Body of pancreas (tissue), 4 donors: ENCODE measurements around the gene FADS3. TPM values are rescaled to one million over a fixed set of nuclear protein-coding genes. Genes with fewer than 3 reads are reported as not detected.
A peak's percentile ranks its signal among the peaks of the same experiment; 100 is the strongest.

Source experiments
- ATAC-seq: fragments of 150-250 bp; one replicate; pipeline ENCODE4 v1.9.1; 2016
- DNase-seq, 4 donors: peaks; one replicate each; pipeline ENCODE4 v3.0.0-alpha.2; 2019
- H3K27ac ChIP-seq, 4 donors: fragments of 200-600 bp; sonication (generic); 1 replicate in 3 of 4; 2 replicates in 1 of 4; pipeline versions ENCODE4 v1.5.1 to v1.6.1; 2016 to 2019; ENCODE audit warnings: mild to moderate bottlenecking in 1 of 4, mixed read lengths in 1 of 4, moderate library complexity in 1 of 4
- H3K27me3 ChIP-seq, 2 donors: fragments of 200-600 bp; sonication (generic); one replicate each; pipeline ENCODE4 v1.6.0; 2016; ENCODE audit warnings: mild to moderate bottlenecking in 1 of 2
- H3K36me3 ChIP-seq, 2 donors: fragments of 200-600 bp; sonication (generic); replicated peaks in 1 of 2; 2 replicates each; pipeline ENCODE4 v1.5.1; 2016; ENCODE audit warnings: low read depth in 2 of 2; ENCODE audit not compliant: insufficient read depth in 1 of 2
- H3K4me1 ChIP-seq: fragments of 200-600 bp; sonication (generic); one replicate; pipeline ENCODE4 v1.6.0; 2016
- H3K4me3 ChIP-seq, 2 donors: fragments of 200-600 bp; sonication (generic); 1 replicate in 1 of 2; 2 replicates in 1 of 2; pipeline ENCODE4 v1.5.1; 2016 to 2019
- H3K9me3 ChIP-seq, 3 donors: fragments of 200-600 bp; sonication (generic); 1 replicate in 2 of 3; 2 replicates in 1 of 3; pipeline ENCODE4 v1.5.1; 2016
- POLR2A ChIP-seq, 3 donors: fragments of 450-650 bp; IDR thresholded peaks; one replicate each; pipeline ENCODE4 v1.6.1; 2016; ENCODE audit warnings: antibody characterized with exemption in 3 of 3, mild to moderate bottlenecking in 2 of 3
- WGBS, 2 donors: methylation state at CpG; one replicate each; pipeline ENCODE4 v1.1.5; 2017; 5-methylcytosine and 5-hydroxymethylcytosine counted together
- intact Hi-C: fragments of 100-400 bp; cut with DNase I; formaldehyde crosslinking; loops from one replicate; pipeline ENCODE4 v1.15.1; 2023
- total RNA-seq, 2 donors: library from RNA; depleted of rRNA; stranded (reverse); fragments of >200 nt; gene quantifications; one replicate each; pipeline ENCODE4 v1.1.0, GENCODE V29; 2016
- TF ChIP-seq, protein P1 (sequence below), 7 experiments: fragments of 450-650 bp in 4 of 7; fragments of 200-600 bp in 3 of 7; sonication (generic) in 3 of 7; IDR thresholded peaks; one replicate each; pipeline ENCODE4 v1.5.1; 2016 to 2019; ENCODE audit warnings: antibody characterized with exemption in 7 of 7

The FADS3 gene
- total RNA-seq, 2 donors from 2014 or later, result 30.9 to 33.0 TPM

DNA sequence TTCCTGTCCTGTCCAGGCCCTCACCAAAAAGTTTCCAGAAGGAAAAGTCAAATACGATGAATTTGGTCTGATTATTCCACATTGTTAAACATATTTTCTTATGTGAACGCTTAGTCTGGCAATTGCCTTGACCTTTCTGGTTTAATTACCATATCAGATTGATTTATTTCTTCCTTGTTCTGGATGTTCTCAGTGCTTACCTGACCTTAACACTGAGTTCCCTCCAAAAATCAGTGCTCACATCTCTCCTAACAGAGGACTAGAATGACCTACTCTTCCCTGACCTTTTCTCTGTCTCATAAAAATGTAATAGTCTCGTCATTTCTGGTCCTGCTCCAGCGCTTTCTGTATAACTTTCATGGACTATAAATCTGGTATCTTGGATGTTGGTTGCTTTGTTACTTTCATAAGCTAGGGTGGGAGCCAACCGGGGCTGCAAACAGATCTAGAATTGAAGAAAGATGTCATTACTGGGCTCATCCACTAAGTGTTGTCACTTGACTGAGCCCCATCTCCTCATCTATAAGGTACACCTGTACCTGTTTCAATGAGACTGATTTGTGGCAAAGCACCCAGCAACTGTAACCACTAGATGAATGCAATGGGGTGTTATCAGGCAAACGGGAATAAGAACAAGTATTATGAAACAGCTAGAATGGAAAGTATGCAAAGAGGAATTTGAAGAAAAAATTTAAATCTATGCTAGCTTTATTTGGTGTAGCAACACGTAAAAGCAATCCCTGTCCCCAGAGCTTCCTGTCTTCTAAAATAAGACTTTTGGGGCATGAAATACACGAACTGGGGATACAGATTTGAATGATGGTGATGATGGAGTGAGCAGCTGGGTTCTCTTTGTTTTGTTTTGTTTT, 60.9 kb downstream of the FADS3 start:
- ATAC-seq (no peak), DNase-seq (no peak)
- Histone ChIP-seq H3K27me3 (peaks cover 0 to 5% of the 10 kb centered on the region in 2 donors), H3K27ac (no peak overlapping the region), H3K4me1 (peaks cover 26% of the 10 kb centered on the region), H3K36me3 (no peaks in the 10 kb centered on the region), H3K9me3 (no peaks in the 10 kb centered on the region), H3K4me3 (no peak overlapping the region)
- intact Hi-C loops, result no loop called here
- 60 to 64% methylated on average over 8 of the region's 8 CpGs for WGBS, 2 donors
- no peak for TF ChIP-seq POLR2A (IDR thresholded peaks at IDR 0.05)
- TF ChIP-seq, protein P1, sequence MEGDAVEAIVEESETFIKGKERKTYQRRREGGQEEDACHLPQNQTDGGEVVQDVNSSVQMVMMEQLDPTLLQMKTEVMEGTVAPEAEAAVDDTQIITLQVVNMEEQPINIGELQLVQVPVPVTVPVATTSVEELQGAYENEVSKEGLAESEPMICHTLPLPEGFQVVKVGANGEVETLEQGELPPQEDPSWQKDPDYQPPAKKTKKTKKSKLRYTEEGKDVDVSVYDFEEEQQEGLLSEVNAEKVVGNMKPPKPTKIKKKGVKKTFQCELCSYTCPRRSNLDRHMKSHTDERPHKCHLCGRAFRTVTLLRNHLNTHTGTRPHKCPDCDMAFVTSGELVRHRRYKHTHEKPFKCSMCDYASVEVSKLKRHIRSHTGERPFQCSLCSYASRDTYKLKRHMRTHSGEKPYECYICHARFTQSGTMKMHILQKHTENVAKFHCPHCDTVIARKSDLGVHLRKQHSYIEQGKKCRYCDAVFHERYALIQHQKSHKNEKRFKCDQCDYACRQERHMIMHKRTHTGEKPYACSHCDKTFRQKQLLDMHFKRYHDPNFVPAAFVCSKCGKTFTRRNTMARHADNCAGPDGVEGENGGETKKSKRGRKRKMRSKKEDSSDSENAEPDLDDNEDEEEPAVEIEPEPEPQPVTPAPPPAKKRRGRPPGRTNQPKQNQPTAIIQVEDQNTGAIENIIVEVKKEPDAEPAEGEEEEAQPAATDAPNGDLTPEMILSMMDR (IDR thresholded peaks at IDR 0.05), result no peak

DNA sequence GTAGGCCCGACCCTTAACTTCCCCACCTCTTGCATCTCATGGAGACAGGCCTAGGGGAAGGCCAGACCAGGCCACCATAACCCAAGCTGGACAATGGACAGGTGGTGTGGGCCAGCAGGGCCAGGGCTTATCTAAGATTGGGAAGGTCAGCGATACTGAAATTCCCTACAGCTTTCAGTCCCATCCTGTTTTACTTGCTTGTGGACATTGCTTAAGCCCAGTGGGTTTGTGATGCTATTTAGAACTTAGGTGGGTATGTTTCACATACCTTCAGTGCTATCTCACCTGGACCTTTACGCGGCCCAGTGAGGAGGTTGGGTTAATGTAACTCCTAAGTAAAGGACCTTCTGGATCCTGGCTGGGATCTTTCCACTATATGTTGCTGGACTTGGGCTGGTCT, 61.5 kb downstream of the FADS3 start:
- Histone ChIP-seq H3K36me3 (no peaks in the 10 kb centered on the region), H3K4me3 (no peak overlapping the region), H3K9me3 (no peaks in the 10 kb centered on the region), H3K27me3 (peaks cover 0 to 5% of the 10 kb centered on the region in 2 donors), H3K27ac (no peak overlapping the region), H3K4me1 (peaks cover 26% of the 10 kb centered on the region)
- DNase-seq (no peak), ATAC-seq (no peak)
- 58 to 82% methylated on average over 2 to 4 of the region's 4 CpGs for WGBS, 2 donors
- intact Hi-C loops, result no loop called here
- no peak for TF ChIP-seq POLR2A (IDR thresholded peaks at IDR 0.05)
- TF ChIP-seq, protein P1 (IDR thresholded peaks at IDR 0.05), result no peak

DNA sequence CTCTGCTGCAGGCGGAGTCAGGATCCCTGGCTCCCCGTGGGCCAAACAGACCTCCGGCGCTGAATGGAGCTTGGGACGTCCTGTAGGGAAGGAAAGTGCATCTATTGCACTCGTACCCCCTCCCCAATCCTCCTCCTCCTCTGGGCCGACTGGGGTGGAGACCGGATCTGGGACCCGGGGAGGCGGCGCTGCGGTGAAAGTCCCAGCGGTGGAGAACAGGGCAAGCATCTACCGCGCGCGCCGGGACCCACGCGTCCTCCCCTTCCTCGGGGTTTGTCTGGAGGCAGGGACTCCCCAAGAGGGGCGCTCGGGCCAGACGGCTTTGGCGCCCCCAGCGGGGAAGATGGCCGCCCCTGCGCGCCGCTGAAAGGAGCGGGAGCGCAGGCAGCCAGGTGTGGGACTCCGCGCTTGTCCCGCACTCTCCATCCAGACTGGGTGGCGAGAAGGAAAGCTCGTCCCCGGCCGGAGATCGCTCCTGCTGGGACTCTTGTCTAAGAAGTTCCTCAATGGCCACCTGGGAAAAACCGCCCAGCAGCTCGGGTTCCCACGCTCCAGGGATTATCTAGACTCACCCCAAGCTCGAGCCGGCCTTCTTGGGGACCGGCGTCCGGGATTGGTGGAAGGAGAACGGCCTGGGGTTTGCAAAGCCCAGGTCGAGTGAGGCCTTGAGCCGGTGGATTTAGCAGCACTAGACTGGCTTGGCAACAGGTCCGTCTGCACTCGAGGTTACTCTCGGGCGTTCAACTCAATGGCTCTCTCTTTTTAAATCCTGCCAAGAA, 62.5 kb downstream of the FADS3 start:
- Histone ChIP-seq H3K4me1 (peaks cover 26% of the 10 kb centered on the region), H3K9me3 (no peaks in the 10 kb centered on the region), H3K27ac (peak overlapping the region in 3 of 4 donors; percentile 15 to 75 (median 65)), H3K4me3 (peak overlapping the region in 1 of 2 donors; percentile 22), H3K27me3 (peaks cover 0 to 5% of the 10 kb centered on the region in 2 donors), H3K36me3 (no peaks in the 10 kb centered on the region)
- peak; percentile 26 to 56 (median 43) for DNase-seq
- intact Hi-C loops, result no loop called here
- ATAC-seq, result peak; percentile 39
- WGBS, 2 donors, result 0 to 2% methylated on average over 17 to 50 of the region's 55 CpGs
- TF ChIP-seq, protein P1 (IDR thresholded peaks at IDR 0.05), result peak in 4 of 7 experiments; percentile 6 to 29 (median 18)
- TF ChIP-seq POLR2A (IDR thresholded peaks at IDR 0.05), result no peak

DNA sequence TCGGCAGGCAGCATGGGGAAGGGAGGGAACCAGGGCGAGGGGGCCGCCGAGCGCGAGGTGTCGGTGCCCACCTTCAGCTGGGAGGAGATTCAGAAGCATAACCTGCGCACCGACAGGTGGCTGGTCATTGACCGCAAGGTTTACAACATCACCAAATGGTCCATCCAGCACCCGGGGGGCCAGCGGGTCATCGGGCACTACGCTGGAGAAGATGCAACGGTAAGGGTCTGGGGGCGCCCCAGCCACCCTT, 63.0 kb downstream of the FADS3 start:
- H3K4me3 ChIP-seq, result peak overlapping the region in 1 of 2 donors; percentile 22
- intact Hi-C loops, result no loop called here
- ATAC-seq (no peak), DNase-seq (no peak)
- peaks cover 0 to 5% of the 10 kb centered on the region in 2 donors for H3K27me3 ChIP-seq
- no peaks in the 10 kb centered on the region for H3K36me3 ChIP-seq
- peaks cover 26% of the 10 kb centered on the region for H3K4me1 ChIP-seq
- 0% methylated on average over 1 to 16 of the region's 16 CpGs for WGBS, 2 donors
- H3K9me3 ChIP-seq, result no peaks in the 10 kb centered on the region
- H3K27ac ChIP-seq, result peak overlapping the region in 3 of 4 donors; percentile 15 to 75 (median 65)
- TF ChIP-seq POLR2A (IDR thresholded peaks at IDR 0.05), result peak in 1 of 3 donors; percentile 2
- TF ChIP-seq, protein P1 (IDR thresholded peaks at IDR 0.05), result no peak
